CD4-positive, CD25-positive, alpha-beta regulatory T cell (primary cell): ENCODE results near the gene ADGRG7. TPM values are rescaled to one million over a fixed set of nuclear protein-coding genes. Genes with fewer than 3 reads are reported as not detected.

Experiments
- ATAC-seq, 2 donors: fragments of 150-1000 bp; cut with Tn5 transposase; one replicate each; pipeline ENCODE4 v1.10.0; 2021; ENCODE audit warnings: low read depth in 2 of 2, moderate number of reproducible peaks in 2 of 2, moderate library complexity in 1 of 2
- DNase-seq, 3 donors: peaks; one replicate each; pipeline versions ENCODE4 v3.0.0 to v3.0.0-alpha.2; 2012 to 2022; ENCODE audit warnings: mixed read lengths in 1 of 3
- H3K27ac ChIP-seq: one replicate; pipeline ENCODE4 v1.7.0; 2013; ENCODE audit warnings: mild to moderate bottlenecking, low read length; ENCODE audit not compliant: insufficient read depth, poor library complexity, severe bottlenecking
- H3K27me3 ChIP-seq: one replicate; pipeline ENCODE4 v1.7.0; 2013; ENCODE audit warnings: low read length; ENCODE audit not compliant: control insufficient read depth, insufficient read depth
- H3K36me3 ChIP-seq: one replicate; pipeline ENCODE4 v1.7.0; 2013; ENCODE audit warnings: mild to moderate bottlenecking, low read length, moderate library complexity; ENCODE audit not compliant: control insufficient read depth, insufficient read depth
- H3K4me1 ChIP-seq: 2 replicates; pipeline ENCODE4 v1.7.0; 2013; ENCODE audit warnings: mild to moderate bottlenecking, low read length; ENCODE audit not compliant: insufficient read depth, control insufficient read depth, poor library complexity, severe bottlenecking
- H3K4me3 ChIP-seq: one replicate; pipeline ENCODE4 v1.7.0; 2013; ENCODE audit warnings: low read depth, mild to moderate bottlenecking, low read length, moderate library complexity
- H3K9me3 ChIP-seq, 2 experiments: 1 replicate in 1 of 2; 2 replicates in 1 of 2; pipeline ENCODE4 v1.7.0; 2013; ENCODE audit warnings: low read length in 2 of 2, mild to moderate bottlenecking in 1 of 2, moderate library complexity in 1 of 2; ENCODE audit not compliant: control insufficient read depth in 2 of 2
- H3K27ac Mint-ChIP-seq, 3 donors: one replicate each; pipeline ENCODE4 v1.8.0; 2020 to 2022; ENCODE audit warnings: mild to moderate bottlenecking in 3 of 3, mixed read lengths in 3 of 3, moderate library complexity in 2 of 3
- H3K27me3 Mint-ChIP-seq: one replicate; pipeline ENCODE4 v1.8.0; 2022; ENCODE audit warnings: mild to moderate bottlenecking, mixed read lengths
- H3K36me3 Mint-ChIP-seq: one replicate; pipeline ENCODE4 v1.8.0; 2020; ENCODE audit warnings: mixed read lengths
- H3K4me1 Mint-ChIP-seq, 4 donors: one replicate each; pipeline ENCODE4 v1.8.0; 2020 to 2022; ENCODE audit warnings: mixed read lengths in 4 of 4, mild to moderate bottlenecking in 1 of 4
- H3K4me3 Mint-ChIP-seq, 4 donors: one replicate each; pipeline ENCODE4 v1.8.0; 2020 to 2022; ENCODE audit warnings: mild to moderate bottlenecking in 4 of 4, mixed read lengths in 4 of 4, moderate library complexity in 3 of 4
- H3K9me3 Mint-ChIP-seq, 7 donors: one replicate each; pipeline ENCODE4 v1.8.0; 2020 to 2022; ENCODE audit warnings: mixed read lengths in 7 of 7, mild to moderate bottlenecking in 3 of 7, moderate library complexity in 2 of 7
- polyA plus RNA-seq, 4 donors: library from polyadenylated mRNA; unstranded; fragments of 300-500 nt; fragmentation: Illumina TruSeq; gene quantifications; one replicate each; pipeline ENCODE4 v1.2.3, GENCODE V29; 2021
- total RNA-seq: library from RNA; stranded (reverse); gene quantifications from one replicate; pipeline ENCODE4 v1.2.3, GENCODE V29; 2022

Gene ADGRG7
- total and polyA plus RNA-seq, 5 donors from 2014 or later = not detected

DNA sequence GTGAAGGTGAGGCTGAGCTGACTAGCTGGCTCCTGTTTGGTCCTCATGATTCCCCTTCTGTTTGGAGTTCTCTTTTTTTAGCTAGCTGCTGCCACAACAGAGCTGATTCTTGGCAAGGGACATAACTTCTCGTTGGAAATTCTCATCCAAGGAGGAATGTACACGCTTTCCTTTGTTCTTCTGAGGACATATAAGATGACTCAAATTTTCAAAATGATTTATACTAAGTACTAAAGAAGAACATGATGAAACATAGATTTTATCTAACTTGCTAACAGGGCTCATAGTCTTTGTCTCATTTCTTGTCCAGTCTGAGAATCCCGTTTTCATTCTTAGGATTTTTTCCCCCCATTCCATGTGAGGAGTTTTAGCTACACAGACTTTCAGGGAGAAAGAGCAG is 97.0 kb downstream of the ADGRG7 start:
- H3K4me1 ChIP-seq = peaks cover 20% of the 10 kb centered on the region
- H3K9me3 ChIP-seq = no peaks in the 10 kb centered on the region
- peaks cover 7% of the 10 kb centered on the region for H3K27me3 ChIP-seq
- no peak overlapping the region for H3K4me3 ChIP-seq
- no peak overlapping the region for H3K27ac ChIP-seq
- peak overlapping the region in 1 of 3 donors; percentile 11 for H3K27ac Mint-ChIP-seq
- DNase-seq (no peak), ATAC-seq (no peak)
- H3K27me3 Mint-ChIP-seq = peaks cover 38% of the 10 kb centered on the region
- peaks cover 0 to 5% (median 0%) of the 10 kb centered on the region in 7 donors for H3K9me3 Mint-ChIP-seq
- H3K4me3 Mint-ChIP-seq = no peak overlapping the region
- peaks cover 12 to 27% (median 18%) of the 10 kb centered on the region in 4 donors for H3K4me1 Mint-ChIP-seq
- H3K36me3 ChIP-seq = no peaks in the 10 kb centered on the region
- H3K36me3 Mint-ChIP-seq = no peaks in the 10 kb centered on the region

DNA sequence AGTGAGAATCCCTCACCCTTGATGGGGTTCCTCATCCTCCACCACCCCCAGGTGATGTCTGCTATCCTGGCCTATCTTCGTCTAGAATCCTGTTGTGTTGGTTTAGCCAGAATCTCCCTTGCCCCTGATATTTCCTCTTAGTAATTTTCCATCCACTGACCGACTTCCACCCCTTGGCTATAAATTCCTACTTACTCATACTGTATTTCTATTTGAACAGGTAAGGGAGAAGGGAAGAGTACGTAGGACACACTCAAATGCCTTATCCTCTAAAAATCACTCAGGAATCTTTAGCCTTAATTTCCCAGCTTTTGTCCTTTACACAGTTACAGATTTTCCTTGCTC is 99.2 kb downstream of the ADGRG7 start:
- peak overlapping the region; percentile 95 for H3K27ac ChIP-seq
- H3K9me3 ChIP-seq = no peaks in the 10 kb centered on the region
- peaks cover 30% of the 10 kb centered on the region for H3K4me1 ChIP-seq
- H3K9me3 Mint-ChIP-seq = peaks cover 0 to 5% (median 0%) of the 10 kb centered on the region in 7 donors
- H3K36me3 ChIP-seq = no peaks in the 10 kb centered on the region
- peaks cover 31 to 50% (median 40%) of the 10 kb centered on the region in 4 donors for H3K4me1 Mint-ChIP-seq
- H3K4me3 Mint-ChIP-seq = peak overlapping the region; percentile 93 to 99 (median 96)
- H3K36me3 Mint-ChIP-seq = peaks cover 7% of the 10 kb centered on the region
- peaks cover 2% of the 10 kb centered on the region for H3K27me3 ChIP-seq
- ATAC-seq (no peak), DNase-seq (no peak)
- peak overlapping the region; percentile 96 to 98 (median 98) for H3K27ac Mint-ChIP-seq
- H3K27me3 Mint-ChIP-seq = peaks cover 25% of the 10 kb centered on the region
- peak overlapping the region; percentile 93 for H3K4me3 ChIP-seq

DNA sequence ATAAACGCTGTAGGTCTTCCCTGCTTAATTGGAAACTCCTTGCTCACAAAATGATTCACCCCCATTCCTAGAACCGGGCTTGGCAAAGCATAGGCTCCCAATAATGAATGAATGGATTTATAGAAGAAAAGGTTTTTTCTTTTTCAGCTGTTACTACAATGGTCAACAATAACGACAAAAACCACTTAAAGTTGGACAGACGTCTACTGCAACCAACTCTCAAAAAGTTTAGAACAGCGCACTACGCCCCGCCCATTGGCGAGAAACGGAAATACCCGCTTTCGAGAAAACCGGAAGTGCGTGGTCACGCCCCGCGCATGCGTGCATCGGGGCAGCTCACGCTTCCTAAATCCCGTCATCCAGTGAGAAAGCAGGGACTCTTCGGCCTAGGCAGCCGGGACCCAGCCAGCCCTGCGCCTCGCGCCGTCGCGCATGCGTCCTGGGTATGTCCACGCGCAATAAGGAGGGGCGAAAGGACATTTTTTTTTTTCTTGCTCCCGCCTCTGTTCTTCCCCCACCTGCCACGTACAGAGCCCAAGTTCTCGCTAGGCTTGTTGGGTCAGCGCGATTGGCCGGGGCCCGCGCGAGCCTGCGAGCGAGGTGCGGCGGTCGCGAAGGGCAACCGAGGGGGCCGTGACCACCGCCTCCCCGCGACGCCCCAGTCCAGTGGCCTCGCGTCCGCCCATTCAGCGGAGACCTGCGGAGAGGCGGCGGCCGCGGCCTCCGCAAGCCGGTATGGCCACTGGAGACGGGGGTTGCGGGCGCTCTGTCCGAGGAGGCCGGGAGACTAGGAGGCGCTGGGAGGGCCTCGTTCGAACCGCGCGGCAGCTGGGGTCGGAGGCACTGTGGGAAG is 99.8 kb downstream of the ADGRG7 start, which contains the start of gene TFG:
Gene TFG, plus strand, starts transcription at position 506 of the 853 bp plus-strand sequence. CDS start 4,192 bp downstream, outside the sequence.
- Histone ChIP-seq H3K9me3 (no peaks in the 10 kb centered on the region), H3K4me1 (peaks cover 30% of the 10 kb centered on the region)
- DNase-seq = peak; percentile 95 to 98 (median 96)

DNA sequence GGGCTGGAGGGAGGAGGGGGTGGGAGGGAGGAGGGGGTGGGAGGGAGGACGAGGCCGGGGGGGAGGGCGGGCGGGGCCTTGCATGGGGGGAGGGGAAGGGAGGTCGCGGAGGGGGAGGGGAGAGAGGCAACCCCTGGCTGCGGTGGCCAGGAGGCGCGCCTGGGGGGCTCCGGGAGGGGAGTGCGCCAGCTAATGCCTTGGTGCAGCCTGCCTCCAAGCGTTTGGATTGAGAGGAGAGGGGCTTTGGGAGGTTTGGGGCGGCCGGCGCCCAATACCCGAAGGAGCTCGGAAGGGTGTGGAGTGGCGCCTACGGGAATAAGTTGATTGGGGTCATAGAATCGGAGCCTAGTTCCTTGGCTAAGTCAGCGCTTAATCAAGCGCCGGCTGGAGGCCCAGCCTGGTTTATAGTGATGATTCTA is 100.5 kb downstream of the ADGRG7 start:
- Histone ChIP-seq H3K36me3 (peaks cover 8% of the 10 kb centered on the region), H3K4me3 (peak overlapping the region; percentile 91), H3K4me1 (peaks cover 30% of the 10 kb centered on the region), H3K27me3 (no peaks in the 10 kb centered on the region), H3K9me3 (no peaks in the 10 kb centered on the region), H3K27ac (peak overlapping the region; percentile 95)
- ATAC-seq (peak in 1 of 2 donors; percentile 7), DNase-seq (peak; percentile 19 to 32 (median 30))
- H3K4me1 Mint-ChIP-seq = peaks cover 33 to 58% (median 46%) of the 10 kb centered on the region in 4 donors
- peak overlapping the region; percentile 81 to 89 (median 82) for H3K27ac Mint-ChIP-seq
- peaks cover 23% of the 10 kb centered on the region for H3K27me3 Mint-ChIP-seq
- peaks cover 0 to 5% (median 0%) of the 10 kb centered on the region in 7 donors for H3K9me3 Mint-ChIP-seq
- peak overlapping the region; percentile 77 to 99 (median 90) for H3K4me3 Mint-ChIP-seq
- peaks cover 14% of the 10 kb centered on the region for H3K36me3 Mint-ChIP-seq

More for the DNA sequence above, 99.8 kb downstream of the ADGRG7 start, which contains the start of gene TFG:
- peak; percentile 91 for ATAC-seq
- H3K36me3 ChIP-seq = peaks cover 6% of the 10 kb centered on the region
- peak within 1 kb of the TSS; percentile 95 for H3K27ac ChIP-seq
- H3K27ac Mint-ChIP-seq = peak within 1 kb of the TSS; percentile 96 to 98 (median 98)
- H3K27me3 ChIP-seq = no peaks in the 10 kb centered on the region
- H3K4me3 Mint-ChIP-seq = peak within 1 kb of the TSS; percentile 93 to 99 (median 96)
- H3K36me3 Mint-ChIP-seq = peaks cover 12% of the 10 kb centered on the region
- peak within 1 kb of the TSS; percentile 93 for H3K4me3 ChIP-seq
- peaks cover 0 to 5% (median 0%) of the 10 kb centered on the region in 7 donors for H3K9me3 Mint-ChIP-seq
- peaks cover 23% of the 10 kb centered on the region for H3K27me3 Mint-ChIP-seq
- peaks cover 31 to 55% (median 43%) of the 10 kb centered on the region in 4 donors for H3K4me1 Mint-ChIP-seq

DNA sequence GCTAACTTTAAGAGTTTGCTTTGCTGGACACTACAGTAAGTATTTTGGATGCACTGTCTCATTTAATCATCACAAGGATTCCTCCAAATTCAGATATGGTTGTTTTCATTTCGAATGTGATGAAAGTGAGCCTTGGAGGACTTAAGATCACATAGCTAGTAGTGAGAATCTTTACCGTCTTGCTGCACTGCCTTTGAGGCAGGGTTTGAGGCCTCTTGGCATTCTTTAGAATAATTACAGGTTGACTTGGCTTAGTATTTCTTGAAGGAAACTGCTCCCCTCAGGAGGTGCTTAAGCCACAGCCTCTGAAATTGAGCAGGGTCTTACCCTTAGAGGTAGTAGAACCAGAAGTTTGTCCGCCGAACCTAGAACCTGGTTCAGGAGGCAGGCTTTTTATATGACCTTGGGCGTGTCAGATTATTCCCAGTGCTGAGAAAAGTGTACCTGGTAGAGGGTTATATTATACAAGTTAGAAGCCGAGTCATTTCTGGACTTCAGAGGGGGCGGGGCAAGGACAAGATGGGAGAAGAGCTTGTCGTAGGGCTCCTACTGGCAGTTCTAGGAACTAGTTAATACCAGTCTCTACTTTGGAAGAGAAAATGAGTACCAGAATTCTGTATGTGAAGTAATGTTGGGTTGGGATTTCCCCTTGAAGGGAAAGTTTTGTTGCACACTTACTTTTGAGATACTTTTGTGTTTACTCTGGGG is 101.0 kb downstream of the ADGRG7 start:
- H3K9me3 ChIP-seq = no peaks in the 10 kb centered on the region
- ATAC-seq (peak in 1 of 2 donors; percentile 16), DNase-seq (peak; percentile 33 to 77 (median 39))
- no peaks in the 10 kb centered on the region for H3K27me3 ChIP-seq
- H3K27me3 Mint-ChIP-seq = peaks cover 17% of the 10 kb centered on the region
- H3K9me3 Mint-ChIP-seq = peaks cover 0 to 5% (median 0%) of the 10 kb centered on the region in 7 donors
- H3K27ac ChIP-seq = peak overlapping the region; percentile 95
- peak overlapping the region; percentile 81 to 89 (median 82) for H3K27ac Mint-ChIP-seq
- peaks cover 20% of the 10 kb centered on the region for H3K36me3 Mint-ChIP-seq
- peak overlapping the region; percentile 91 for H3K4me3 ChIP-seq
- H3K4me3 Mint-ChIP-seq = peak overlapping the region; percentile 77 to 99 (median 90)
- peaks cover 30% of the 10 kb centered on the region for H3K4me1 ChIP-seq
- peaks cover 14% of the 10 kb centered on the region for H3K36me3 ChIP-seq
- H3K4me1 Mint-ChIP-seq = peaks cover 38 to 63% (median 52%) of the 10 kb centered on the region in 4 donors

DNA sequence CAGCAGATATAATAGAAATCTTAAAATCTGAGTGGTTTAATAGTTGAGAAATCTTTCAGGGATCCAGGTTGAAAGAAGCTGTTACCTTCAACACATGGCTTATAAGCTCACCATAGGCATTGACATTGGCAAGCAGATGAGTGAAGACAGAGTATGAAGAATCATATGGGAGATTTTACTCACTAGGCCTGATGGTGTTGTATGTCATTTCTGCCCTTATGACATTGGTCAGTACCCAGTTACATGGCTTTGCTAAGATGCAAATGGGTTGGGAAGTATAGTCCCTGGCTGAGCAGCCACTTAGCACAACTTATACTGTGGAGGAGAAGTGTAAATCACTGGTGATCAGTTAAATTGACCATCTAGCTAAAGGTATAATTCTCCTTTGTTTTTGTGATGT is 105.8 kb downstream of the ADGRG7 start:
- peaks cover 59 to 82% (median 75%) of the 10 kb centered on the region in 4 donors for H3K4me1 Mint-ChIP-seq

DNA sequence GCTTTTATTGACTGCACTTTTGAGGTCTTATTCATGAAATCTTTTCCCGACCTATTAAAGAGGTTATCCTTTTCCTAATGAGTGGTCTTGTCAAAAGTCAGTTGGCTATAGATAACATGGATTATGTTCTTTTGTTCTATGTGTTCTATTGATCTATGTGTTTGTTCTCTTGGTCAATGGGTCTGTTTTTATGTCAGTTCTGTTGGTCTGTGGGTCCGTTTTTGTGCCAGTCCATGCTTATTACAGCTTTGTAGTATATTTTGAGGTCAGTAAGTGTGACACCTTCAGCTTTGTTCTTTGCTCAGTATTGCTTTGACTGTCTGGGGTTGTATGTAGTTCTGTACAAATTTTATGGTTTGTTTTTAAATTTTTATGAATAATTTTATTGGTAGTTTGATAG is 107.7 kb downstream of the ADGRG7 start:
- Histone ChIP-seq H3K4me3 (peak overlapping the region; percentile 42), H3K36me3 (peaks cover 57% of the 10 kb centered on the region), H3K4me1 (peaks cover 10% of the 10 kb centered on the region), H3K27ac (no peak overlapping the region), H3K9me3 (no peaks in the 10 kb centered on the region), H3K27me3 (no peaks in the 10 kb centered on the region)
- no peak for ATAC-seq
- Mint-ChIP-seq H3K27ac (peak overlapping the region in 2 of 3 donors; percentile 1 to 31), H3K4me1 (peaks cover 48 to 63% (median 59%) of the 10 kb centered on the region in 4 donors), H3K4me3 (peak overlapping the region in 3 of 4 donors; percentile 10 to 72 (median 69)), H3K36me3 (peaks cover 49% of the 10 kb centered on the region), H3K9me3 (peaks cover 0 to 1% (median 0%) of the 10 kb centered on the region in 7 donors), H3K27me3 (no peaks in the 10 kb centered on the region)
- no peak for DNase-seq

More for the DNA sequence above, 105.8 kb downstream of the ADGRG7 start:
- Histone ChIP-seq H3K4me1 (peaks cover 26% of the 10 kb centered on the region), H3K9me3 (no peaks in the 10 kb centered on the region), H3K4me3 (peak overlapping the region; percentile 4), H3K27me3 (no peaks in the 10 kb centered on the region), H3K36me3 (peaks cover 38% of the 10 kb centered on the region), H3K27ac (no peak overlapping the region)
- peaks cover 41% of the 10 kb centered on the region for H3K36me3 Mint-ChIP-seq
- no peaks in the 10 kb centered on the region for H3K27me3 Mint-ChIP-seq
- H3K27ac Mint-ChIP-seq = peak overlapping the region in 1 of 3 donors; percentile 8
- H3K4me3 Mint-ChIP-seq = peak overlapping the region in 2 of 4 donors; percentile 27 to 31
- no peak for DNase-seq
- no peak for ATAC-seq
- peaks cover 0 to 1% (median 0%) of the 10 kb centered on the region in 7 donors for H3K9me3 Mint-ChIP-seq
